Lower leg skin (tissue), 4 donors: ENCODE data around the gene YWHAE. TPM values are rescaled to one million over a fixed set of nuclear protein-coding genes. Genes with fewer than 3 reads are reported as not detected.
"Not testable (repeated sequence)": the region's sequence is repeated elsewhere in the genome, so short reads cannot be mapped to it uniquely, and the experiment has no call there.

Source experiments
- DNase-seq, 2 donors: peaks; one replicate each; pipeline ENCODE4 v3.0.0-alpha.2; 2019; ENCODE audit warnings: low spot score in 2 of 2
- H3K4me3 ChIP-seq: fragments of 200-600 bp; sonication (generic); 2 replicates; pipeline ENCODE4 v1.5.1; 2017; ENCODE audit warnings: mild to moderate bottlenecking, low read depth; ENCODE audit not compliant: poor library complexity, severe bottlenecking
- POLR2A ChIP-seq, 2 donors: fragments of 450-650 bp; IDR thresholded peaks; one replicate each; pipeline ENCODE4 v1.6.1; 2016 to 2017; ENCODE audit warnings: antibody characterized with exemption in 2 of 2, mild to moderate bottlenecking in 1 of 2, moderate library complexity in 1 of 2
- WGBS, 2 donors: methylation state at CpG; one replicate each; pipeline ENCODE4 v1.1.5; 2018; 5-methylcytosine and 5-hydroxymethylcytosine counted together
- intact Hi-C: fragments of 100-400 bp; cut with DNase I; formaldehyde crosslinking; loops from one replicate; pipeline ENCODE4 v1.15.0; 2023; ENCODE audit warnings: low total_unique reads
- total RNA-seq, 4 donors: library from RNA; depleted of rRNA; stranded (reverse); fragments of >200 nt; gene quantifications; one replicate each; pipeline ENCODE4 v1.1.0, GENCODE V29; 2016
- TF ChIP-seq, protein P1 (sequence below), 3 donors: fragments of 450-650 bp; IDR thresholded peaks; one replicate each; pipeline ENCODE4 v1.5.1; 2016; ENCODE audit warnings: antibody characterized with exemption in 3 of 3, mild to moderate bottlenecking in 3 of 3, moderate library complexity in 2 of 3

YWHAE gene
- total RNA-seq, 4 donors from 2014 or later = 431 to 648 (median 506) TPM

DNA sequence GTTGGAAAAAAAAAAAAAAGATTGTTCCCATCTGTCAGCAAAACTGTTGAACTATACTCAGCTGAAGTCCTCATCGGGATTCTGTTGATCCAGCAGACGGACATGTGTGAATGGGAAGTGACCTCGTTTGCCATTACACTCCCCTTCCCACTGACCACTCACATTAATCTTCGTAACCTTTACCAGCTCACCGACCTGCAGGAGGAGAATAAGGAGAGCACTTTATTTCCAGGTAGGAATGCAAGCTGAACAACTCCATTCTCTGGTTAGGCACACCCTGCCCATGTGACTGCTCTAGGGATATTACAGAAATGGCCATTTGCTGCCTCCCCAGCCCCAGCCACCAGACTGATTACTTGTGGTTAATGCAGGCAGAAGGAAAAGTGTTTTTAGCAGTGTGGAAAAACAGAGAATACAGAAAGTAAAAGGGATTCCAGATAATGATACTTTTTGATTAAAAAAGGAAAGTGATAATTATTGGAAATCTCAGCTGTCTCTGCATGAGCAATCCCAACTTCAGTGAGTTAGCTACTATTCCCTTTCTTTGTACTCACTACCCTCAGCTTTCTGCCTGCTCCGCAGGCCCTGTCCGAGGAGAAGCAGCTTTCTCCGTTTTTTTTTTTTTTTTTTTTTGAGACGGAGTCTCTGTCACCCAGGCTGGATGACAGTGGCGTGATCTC, 23.6 kb upstream of the YWHAE start:
- intact Hi-C loops = no loop called here
- WGBS, 2 donors = 72 to 74% methylated on average over 10 of the region's 10 CpGs
- TF ChIP-seq, protein P1, sequence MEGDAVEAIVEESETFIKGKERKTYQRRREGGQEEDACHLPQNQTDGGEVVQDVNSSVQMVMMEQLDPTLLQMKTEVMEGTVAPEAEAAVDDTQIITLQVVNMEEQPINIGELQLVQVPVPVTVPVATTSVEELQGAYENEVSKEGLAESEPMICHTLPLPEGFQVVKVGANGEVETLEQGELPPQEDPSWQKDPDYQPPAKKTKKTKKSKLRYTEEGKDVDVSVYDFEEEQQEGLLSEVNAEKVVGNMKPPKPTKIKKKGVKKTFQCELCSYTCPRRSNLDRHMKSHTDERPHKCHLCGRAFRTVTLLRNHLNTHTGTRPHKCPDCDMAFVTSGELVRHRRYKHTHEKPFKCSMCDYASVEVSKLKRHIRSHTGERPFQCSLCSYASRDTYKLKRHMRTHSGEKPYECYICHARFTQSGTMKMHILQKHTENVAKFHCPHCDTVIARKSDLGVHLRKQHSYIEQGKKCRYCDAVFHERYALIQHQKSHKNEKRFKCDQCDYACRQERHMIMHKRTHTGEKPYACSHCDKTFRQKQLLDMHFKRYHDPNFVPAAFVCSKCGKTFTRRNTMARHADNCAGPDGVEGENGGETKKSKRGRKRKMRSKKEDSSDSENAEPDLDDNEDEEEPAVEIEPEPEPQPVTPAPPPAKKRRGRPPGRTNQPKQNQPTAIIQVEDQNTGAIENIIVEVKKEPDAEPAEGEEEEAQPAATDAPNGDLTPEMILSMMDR (IDR thresholded peaks at IDR 0.05) = no peak
- TF ChIP-seq POLR2A (IDR thresholded peaks at IDR 0.05) = no peak

DNA sequence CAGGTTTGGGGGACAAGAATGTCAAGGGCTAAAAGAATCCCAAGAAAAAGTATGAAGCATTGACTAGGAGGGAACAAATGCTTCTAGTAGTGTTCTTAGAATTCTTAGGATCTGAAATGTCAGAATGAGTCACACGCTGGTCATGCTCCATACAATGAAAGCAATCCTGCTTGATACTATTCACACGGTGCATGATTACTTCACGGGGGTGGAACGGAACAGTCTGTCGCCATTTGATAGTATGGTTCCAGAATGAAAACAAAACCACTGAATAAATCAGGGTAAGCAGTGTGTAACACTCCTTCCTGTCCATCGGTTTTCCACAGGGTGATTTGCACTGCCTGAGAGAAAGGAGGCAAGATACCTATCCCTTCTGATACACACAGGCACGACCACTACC, 22.9 kb upstream of the YWHAE start:
- intact Hi-C loops = no loop called here
- no peak overlapping the region for H3K4me3 ChIP-seq
- TF ChIP-seq, protein P1 (IDR thresholded peaks at IDR 0.05) = no peak
- TF ChIP-seq POLR2A (IDR thresholded peaks at IDR 0.05) = no peak
- DNase-seq = no peak
- 61 to 72% methylated on average over 7 of the region's 7 CpGs for WGBS, 2 donors

More for the DNA sequence above, 23.6 kb upstream of the YWHAE start:
- no peak for DNase-seq
- H3K4me3 ChIP-seq = no peak overlapping the region

DNA sequence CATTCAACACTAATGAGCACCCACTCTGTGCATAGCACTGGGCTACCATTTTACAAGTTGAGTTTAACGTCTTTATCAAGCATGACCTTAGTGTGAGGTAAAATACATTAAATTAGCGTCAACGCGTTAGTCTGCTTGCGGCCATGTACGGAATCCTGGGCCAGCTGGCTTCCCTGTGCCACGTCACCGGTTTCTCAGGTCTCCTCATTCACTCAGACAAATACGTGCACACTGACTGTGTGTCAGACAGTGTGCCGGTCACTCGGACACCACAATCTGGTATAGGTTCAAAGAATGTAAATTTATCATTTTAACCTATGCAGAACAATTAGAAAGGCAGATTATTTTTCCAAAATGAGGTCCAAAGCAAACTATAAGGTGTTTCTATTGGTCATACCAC, 21.4 kb upstream of the YWHAE start:
- no peak overlapping the region for H3K4me3 ChIP-seq
- intact Hi-C loops = no loop called here
- 93% methylated on average over 11 of the region's 11 CpGs for WGBS, 2 donors
- TF ChIP-seq POLR2A (IDR thresholded peaks at IDR 0.05) = no peak
- TF ChIP-seq, protein P1 (IDR thresholded peaks at IDR 0.05) = no peak
- no peak for DNase-seq

DNA sequence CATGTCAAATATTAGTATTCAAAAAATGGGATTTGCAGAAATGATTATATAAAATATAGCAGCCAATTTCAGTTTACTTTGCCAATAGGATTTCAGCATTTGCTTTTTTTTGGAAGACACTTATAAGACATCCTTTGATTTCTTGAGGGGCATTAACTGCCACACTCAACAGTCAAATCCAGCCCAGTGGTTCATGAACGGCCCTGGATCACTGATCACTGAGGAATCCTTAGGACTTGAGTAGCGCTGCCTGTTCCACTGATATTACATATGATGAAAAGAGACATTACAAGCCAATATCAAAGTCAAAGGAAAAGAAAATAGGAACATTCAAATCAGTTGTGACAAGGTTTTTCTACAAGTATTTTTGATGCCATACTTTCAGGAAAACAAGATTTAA, 21.0 kb upstream of the YWHAE start:
- TF ChIP-seq, protein P1 (IDR thresholded peaks at IDR 0.05) = no peak
- TF ChIP-seq POLR2A (IDR thresholded peaks at IDR 0.05) = no peak
- H3K4me3 ChIP-seq = no peak overlapping the region
- DNase-seq = no peak
- intact Hi-C loops = no loop called here
- WGBS, 2 donors = 89 to 90% methylated on average over 2 of the region's 2 CpGs

DNA sequence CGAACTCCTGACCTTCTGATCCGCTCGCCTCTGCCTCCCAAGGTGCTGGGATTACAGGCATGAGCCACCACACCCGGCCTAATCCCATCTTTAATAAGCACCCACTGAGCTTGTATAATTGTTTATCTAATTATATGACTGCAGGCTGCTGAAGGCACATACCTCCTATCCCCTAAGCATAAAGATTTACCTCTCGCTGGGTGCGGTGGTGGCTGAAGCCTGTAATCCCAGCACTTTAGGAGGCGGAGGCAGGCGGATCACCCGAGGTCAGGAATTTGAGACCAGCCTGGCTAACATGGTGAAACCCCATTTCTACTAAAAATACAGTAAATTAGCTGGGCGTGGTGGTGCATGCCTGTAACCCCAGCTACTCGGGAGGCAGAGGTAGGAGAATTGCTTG, 20.1 kb upstream of the YWHAE start:
- intact Hi-C loops = no loop called here
- TF ChIP-seq, protein P1 (IDR thresholded peaks at IDR 0.05) = no peak
- no peak for TF ChIP-seq POLR2A (IDR thresholded peaks at IDR 0.05)
- 96 to 97% methylated on average over 11 of the region's 11 CpGs for WGBS, 2 donors
- no peak for DNase-seq
- no peak overlapping the region for H3K4me3 ChIP-seq

DNA sequence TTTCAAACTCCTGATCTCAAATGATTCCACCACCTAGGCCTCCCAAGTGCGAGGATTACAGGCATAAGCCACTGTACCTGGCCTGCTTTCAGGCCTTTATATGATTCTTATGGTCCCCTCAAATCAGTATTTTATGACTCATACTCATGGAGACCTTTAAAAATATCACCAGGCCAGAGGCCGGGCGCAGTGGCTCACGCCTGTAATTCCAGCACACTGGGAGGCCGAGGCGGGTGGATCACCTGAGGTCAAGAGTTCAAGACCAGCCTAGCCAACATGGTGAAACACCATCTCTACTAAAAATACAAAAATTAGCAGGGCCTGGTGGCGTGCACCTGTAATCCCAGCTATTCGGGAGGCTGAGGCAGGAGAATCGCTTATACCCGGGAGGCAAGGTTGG, 18.5 kb upstream of the YWHAE start:
- intact Hi-C loops, DNase-seq, H3K4me3 ChIP-seq: not testable (repeated sequence)
- 93 to 97% methylated on average over 10 of the region's 10 CpGs for WGBS, 2 donors
